NCI-H146 treated with DMSO at 0.1 percent for 48 hours (cell line): ENCODE results near the gene EFTUD2.
"Not testable (repeated sequence)": the region's sequence is repeated elsewhere in the genome, so short reads cannot be mapped to it uniquely, and the experiment has no call there.

Source experiments
- DNase-seq: peaks from one replicate; lab custom pipeline; 2025; ENCODE audit not compliant: unreplicated experiment; lab: John Stamatoyannopoulos, UW

Gene EFTUD2

GRCh38 chr17:44848961-44849489, 50.2 kb downstream of the EFTUD2 start:
- no peak for DNase-seq

- DNase-seq: no peak
Measured at GRCh38 chr17:44848257-44848795, 50.9 kb downstream of the EFTUD2 start.

DNA sequence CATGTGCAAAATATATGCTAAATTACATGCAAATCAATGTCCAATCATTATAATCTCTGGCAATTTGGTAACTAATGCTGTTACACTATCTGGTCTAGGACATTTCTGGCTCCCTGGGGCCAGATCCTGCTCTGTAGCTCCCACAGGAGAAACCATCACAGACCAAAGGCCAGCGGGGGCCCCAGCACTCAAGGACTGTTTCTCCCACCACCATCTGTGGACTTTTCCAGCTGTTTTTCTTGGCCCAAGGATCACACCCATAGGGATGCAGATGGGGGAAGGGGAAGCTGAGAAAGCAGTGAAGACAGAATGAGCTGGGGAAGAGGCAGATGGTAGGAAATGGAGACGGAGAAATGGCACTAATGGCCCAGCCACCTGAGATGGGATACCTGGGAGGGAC, 51.7 kb downstream of the EFTUD2 start, which contains the start of gene HIGD1B:
Gene HIGD1B (plus strand): TSS at position 298 of the 400 bp plus-strand sequence. CDS start 270 bp downstream, outside the sequence.
- no peak for DNase-seq

DNA sequence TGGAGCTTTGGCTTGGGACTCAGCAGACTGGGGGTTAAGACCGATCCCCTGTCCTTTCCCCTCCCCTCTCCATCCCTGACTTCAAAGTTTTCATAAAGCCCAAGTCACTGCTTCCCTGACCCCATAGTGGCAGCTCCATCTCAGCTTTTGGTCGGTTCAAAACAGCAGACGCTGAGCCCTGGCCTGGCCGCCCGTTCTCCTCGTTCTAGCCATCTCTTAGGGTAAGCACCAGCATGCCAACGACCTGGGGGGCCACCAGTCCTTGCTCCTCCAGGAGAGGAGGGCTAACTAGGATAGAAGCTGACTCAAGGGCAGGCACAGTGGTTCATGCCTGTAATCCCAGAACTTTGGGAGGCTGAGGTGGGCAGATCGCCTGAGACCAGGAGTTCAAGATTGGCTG, 53.0 kb downstream of the EFTUD2 start:
- no peak for DNase-seq

- DNase-seq: no peak
Measured at GRCh38 chr17:44844390-44844830, 54.8 kb downstream of the EFTUD2 start.

- no peak for DNase-seq
Measured at GRCh38 chr17:44842748-44843147, 56.5 kb downstream of the EFTUD2 start.

DNA sequence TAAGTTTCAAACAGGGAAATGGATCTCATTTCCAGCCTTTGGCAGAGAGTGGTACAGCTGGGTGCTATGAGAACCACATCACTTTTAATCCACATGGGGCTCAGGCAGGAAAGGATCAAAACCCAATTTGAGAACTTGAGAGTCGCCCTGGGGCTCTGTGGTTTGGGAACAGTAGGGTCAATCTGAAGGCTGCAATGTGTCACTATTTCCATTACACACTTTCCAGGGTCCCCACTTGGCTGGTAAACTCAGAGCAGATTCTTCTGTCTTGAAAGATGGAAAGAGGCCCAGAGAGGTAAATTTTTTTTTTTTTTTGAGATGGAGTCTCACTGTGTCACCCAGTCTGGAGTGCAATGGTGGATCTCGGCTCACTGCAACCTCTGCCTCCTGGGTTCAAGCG, 58.3 kb downstream of the EFTUD2 start:
- DNase-seq: no peak

DNA sequence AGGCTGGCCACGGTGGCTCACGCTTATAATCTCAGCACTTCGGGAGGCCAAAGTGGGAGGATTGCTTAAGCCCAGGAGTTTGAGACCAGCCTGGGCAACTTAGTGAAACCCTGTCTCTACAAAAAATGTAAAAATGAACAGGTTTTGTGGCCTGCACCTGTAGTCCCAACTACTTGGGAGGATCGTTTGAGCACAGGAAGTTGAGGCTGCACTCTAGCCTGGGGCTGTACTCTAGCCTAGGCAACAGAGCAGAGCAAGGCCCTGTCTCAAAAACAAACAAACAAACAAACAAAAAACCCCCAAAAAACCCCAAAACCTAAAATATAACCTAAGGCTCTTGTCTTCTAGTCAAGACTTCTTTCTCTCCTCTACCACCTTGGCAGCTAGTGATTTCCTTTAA, 59.0 kb downstream of the EFTUD2 start:
- no peak for DNase-seq

GRCh38 chr17:44837196-44837595, 62.0 kb downstream of the EFTUD2 start:
- no peak for DNase-seq

- no peak for DNase-seq
Measured at GRCh38 chr17:44832805-44833204, 66.4 kb downstream of the EFTUD2 start.

DNA sequence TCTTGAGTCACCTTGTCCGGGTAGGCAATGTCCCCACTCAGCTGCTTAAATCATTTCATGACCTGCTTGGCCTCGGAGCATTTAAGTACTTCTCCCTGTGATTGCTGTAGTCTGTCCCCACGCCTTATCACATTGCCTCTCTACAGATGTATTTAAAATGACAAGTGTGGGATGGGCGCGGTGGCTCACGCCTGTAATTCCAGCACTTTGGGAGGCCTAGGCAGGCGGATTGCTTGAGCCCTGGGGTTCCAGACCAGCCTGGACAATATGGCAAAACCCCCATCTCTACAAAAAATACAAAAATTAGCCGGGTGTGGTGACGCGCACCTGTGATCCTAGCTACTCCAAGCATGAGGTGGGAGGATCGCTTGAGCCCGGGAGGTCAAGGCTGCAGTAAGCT, 67.9 kb downstream of the EFTUD2 start:
- no peak for DNase-seq

- no peak for DNase-seq
Measured at GRCh38 chr17:44830359-44831288, 68.6 kb downstream of the EFTUD2 start.

DNA sequence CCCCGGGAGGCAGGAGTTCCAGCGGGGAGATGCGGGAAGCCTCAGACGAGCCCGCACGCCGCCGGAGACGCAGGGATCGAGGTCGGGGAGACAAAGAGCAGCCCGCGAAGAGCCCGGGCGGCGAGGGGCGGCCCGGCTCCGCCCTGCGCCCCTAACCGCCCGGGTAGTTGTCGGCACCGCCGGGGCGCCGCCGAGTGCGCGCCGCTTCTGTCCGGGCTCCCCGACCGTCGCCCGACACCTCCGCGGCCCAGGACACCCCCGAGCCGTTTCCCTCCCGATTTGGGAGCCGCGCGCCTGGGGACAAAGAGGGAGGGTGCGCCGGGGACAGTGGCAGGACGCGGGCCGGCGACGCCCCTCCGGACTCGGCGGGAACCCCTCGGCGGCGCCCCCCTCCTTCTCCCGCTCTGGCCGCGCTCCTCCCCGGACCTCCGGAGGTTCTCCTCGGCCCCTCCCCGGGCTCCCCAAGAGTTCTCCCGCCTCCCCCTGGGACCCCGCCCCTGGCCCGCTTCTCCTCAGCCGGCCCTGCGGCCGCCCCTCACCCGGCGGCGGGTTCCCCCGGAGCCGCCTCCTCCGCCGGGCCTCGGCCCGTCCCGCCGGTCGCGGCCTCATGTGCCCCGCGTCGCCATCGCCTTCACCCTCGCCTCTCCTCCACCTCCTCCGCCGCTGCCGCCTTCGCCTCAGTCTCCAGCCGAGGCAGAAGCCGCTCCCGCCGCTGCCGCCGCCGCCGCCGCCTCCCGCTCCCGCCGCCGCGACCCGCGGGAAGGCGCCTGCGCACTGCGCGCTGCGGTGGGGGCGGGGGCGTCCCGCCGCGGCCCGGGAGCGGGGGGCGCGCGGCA, 69.5 kb downstream of the EFTUD2 start, which contains the start of gene GJC1:
Gene GJC1 (minus strand): TSS at position 765 of the 836 bp plus-strand sequence. CDS start 24,470 bp downstream, outside the sequence.
- DNase-seq: no peak

GRCh38 chr17:44828919-44829522, 70.2 kb downstream of the EFTUD2 start:
- DNase-seq: no peak

DNA sequence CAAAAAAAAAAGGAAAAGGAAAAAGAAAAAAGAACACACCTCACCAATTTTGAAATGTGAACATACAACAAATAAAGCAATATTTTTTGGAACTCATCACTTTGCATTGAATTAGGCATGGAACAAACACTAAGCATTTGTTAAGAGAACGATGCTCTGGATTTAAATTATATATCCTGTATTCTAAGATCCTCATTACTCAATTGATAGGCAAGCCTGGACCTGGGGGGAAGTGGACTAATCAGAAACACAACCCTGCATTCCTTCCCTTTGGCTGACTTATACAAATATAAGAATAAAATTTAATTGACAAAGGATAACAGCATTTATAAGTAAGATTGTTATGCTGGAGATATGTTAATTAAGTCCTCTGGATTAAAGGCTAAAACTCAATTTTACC, 71.4 kb downstream of the EFTUD2 start:
- no peak for DNase-seq

DNA sequence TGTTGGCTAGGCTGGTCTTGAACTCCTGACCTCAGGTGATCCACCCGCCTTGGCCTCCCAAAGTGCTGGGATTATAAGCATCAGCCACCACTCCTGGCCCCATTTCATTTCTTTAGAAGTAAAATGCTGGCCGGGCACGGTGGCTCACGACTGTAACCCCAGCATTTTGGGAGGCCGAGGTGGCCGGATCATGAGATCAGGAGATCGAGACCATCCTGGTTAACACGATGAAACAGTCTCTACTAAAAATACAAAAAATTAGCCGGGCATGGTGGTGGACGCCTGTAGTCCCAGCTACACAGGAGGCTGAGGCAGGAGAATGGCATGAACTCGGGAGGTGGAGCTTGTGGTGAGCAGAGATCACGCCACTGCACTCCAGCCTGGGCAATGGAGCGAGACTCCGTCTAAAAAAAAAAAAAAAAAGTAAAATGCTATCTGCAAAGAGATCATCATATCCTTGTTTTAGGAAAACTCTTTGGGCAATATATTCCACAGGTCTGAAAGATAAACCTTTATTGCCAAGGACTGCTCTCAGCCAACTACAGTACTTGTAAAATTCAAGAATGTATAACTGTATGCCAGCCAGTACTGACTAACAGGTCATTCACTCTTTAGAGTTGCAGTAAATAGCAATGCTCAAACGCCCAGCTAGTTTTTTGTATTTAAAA, 73.0 kb downstream of the EFTUD2 start:
- DNase-seq: no peak

- DNase-seq: not testable (repeated sequence)
Measured at GRCh38 chr17:44825236-44825635, 74.0 kb downstream of the EFTUD2 start.

DNA sequence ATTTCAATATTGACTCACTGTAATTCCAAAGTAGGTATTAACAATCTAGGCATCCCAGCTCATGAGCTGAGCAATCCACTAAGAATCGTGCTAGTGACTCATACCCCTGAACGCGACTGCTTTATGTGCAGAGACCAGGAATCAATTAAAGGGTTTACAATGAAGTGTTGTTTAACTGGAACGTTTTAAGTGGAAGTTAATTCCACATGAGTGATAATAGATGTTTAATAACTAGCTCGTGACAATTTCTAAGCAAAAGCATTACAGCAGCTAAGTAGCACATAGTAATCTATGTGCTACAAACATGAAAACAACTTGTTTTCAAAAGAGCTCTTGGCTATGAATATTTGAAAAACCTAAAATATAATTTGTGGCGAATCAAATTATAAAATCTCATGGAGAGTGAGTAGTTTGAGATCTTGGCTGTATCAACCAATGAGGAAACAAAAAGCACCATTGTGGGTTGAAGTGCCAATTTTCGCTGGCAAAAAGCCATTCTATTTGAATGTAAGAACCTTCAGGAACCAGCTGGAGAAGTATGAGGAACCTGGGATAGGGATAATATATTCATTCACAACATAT, 78.5 kb downstream of the EFTUD2 start:
- DNase-seq: peak; percentile 89

GRCh38 chr17:44818508-44818907, 80.7 kb downstream of the EFTUD2 start:
- DNase-seq: not testable (repeated sequence)

GRCh38 chr17:44812263-44812662, 87.0 kb downstream of the EFTUD2 start:
- no peak for DNase-seq
